ENCODE data around the gene BIK. TPM values are rescaled to one million over a fixed set of nuclear protein-coding genes. Genes with fewer than 3 reads are reported as not detected.

The BIK gene
- total RNA-seq, 1 donor from 2014 or later: 66.6 TPM

DNA sequence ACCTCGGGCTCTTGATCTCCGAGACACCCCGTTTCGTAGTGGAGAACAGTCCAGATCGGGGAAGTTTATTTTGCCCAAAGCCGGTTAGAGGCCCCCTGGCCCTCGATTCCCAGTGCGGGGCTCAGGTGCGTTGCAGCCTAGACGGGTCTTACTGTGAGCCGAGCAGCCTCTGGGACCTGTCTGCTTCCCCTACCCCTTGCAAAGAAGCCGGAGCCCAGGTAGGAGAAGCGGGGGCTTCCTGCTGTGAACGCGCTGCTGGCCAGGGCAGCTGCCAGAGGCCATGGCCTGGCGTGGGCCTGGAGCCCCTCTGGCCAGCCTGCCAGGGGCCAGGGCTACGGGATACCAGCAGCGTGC, 41.4 kb downstream of the BIK start:
- DNase-seq (ENCODE audit: low read depth) (no peak), FAIRE-seq (no peak)
- TF ChIP-seq, protein P1, sequence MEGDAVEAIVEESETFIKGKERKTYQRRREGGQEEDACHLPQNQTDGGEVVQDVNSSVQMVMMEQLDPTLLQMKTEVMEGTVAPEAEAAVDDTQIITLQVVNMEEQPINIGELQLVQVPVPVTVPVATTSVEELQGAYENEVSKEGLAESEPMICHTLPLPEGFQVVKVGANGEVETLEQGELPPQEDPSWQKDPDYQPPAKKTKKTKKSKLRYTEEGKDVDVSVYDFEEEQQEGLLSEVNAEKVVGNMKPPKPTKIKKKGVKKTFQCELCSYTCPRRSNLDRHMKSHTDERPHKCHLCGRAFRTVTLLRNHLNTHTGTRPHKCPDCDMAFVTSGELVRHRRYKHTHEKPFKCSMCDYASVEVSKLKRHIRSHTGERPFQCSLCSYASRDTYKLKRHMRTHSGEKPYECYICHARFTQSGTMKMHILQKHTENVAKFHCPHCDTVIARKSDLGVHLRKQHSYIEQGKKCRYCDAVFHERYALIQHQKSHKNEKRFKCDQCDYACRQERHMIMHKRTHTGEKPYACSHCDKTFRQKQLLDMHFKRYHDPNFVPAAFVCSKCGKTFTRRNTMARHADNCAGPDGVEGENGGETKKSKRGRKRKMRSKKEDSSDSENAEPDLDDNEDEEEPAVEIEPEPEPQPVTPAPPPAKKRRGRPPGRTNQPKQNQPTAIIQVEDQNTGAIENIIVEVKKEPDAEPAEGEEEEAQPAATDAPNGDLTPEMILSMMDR (IDR thresholded peaks at IDR 0.05; ENCODE audit: insufficient read depth, low read length, severe bottlenecking): no peak

DNA sequence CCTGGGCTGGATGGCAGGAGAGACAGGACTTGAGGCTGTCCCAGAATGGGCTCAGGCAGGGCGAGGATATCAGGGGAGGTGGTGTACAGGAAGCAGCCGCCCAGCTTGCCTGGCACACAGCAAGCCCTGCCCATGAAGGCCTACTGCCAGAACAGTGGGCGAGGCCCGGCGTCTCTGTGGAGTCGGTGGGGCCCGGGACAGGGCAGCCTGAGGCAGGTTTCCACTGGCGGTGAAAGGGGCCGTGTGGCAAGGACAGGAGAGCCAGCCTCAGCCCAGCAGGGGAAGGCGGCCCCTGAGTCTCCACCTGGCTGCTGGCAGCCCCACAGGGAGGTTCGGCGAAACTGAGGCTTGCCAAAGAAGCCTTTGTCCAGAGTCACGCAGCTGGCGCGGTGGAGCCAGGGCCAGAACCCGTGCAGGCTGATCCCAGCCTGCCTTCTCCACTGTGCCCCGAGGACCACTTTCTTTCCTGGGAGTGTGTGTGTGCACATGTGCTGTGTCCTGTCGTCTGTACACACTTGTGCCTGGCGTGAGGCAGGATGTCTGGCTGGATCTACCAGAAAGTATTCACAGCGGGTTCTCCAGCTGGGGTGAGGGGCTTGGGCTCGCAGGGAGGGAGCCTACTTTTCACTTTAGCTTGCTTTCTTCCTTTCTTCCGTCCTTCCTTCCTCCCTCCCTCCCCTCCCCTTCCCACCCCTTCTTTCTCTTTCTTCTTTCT, 42.0 kb downstream of the BIK start:
- H3K4me3 ChIP-seq (ENCODE audit: low read depth, low read length): peak overlapping the region; percentile 91
- FAIRE-seq (no peak), DNase-seq (ENCODE audit: low read depth) (peak; percentile 63)
- TF ChIP-seq, protein P1 (IDR thresholded peaks at IDR 0.05; ENCODE audit: insufficient read depth, low read length, severe bottlenecking): no peak
- H3K27me3 ChIP-seq (ENCODE audit: control insufficient read depth, insufficient read depth, low read length): no peaks in the 10 kb centered on the region
- H3K36me3 ChIP-seq (ENCODE audit: control insufficient read depth, insufficient read depth, low read length): peaks cover 15% of the 10 kb centered on the region

More for the DNA sequence above, 41.4 kb downstream of the BIK start:
- no peaks in the 10 kb centered on the region for H3K27me3 ChIP-seq (ENCODE audit: control insufficient read depth, insufficient read depth, low read length)
- peaks cover 15% of the 10 kb centered on the region for H3K36me3 ChIP-seq (ENCODE audit: control insufficient read depth, insufficient read depth, low read length)
- H3K4me3 ChIP-seq (ENCODE audit: low read depth, low read length): peak overlapping the region; percentile 91

DNA sequence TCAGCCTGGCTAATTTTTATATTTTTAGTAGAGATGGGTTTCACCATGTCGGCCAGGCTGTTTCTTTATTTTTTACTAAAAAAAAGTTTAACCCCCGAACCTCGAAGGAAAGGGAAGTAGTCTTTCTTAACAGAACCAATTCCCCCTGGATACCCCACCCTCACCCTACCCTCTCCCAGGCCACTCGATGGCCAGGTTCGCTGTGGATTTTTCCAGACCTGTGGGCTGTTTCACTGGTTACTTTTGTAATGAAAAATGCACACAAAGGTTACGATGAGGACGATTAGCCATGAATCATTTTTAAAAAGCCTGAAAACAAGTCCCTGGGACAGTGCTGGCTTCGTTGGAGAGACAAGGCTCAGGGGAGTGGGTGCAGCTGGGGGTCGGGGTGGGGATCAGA, 43.3 kb downstream of the BIK start:
- Histone ChIP-seq H3K36me3 (ENCODE audit: control insufficient read depth, insufficient read depth, low read length) (peaks cover 24% of the 10 kb centered on the region), H3K4me3 (ENCODE audit: low read depth, low read length) (no peak overlapping the region), H3K27me3 (ENCODE audit: control insufficient read depth, insufficient read depth, low read length) (no peaks in the 10 kb centered on the region)
- no peak for DNase-seq (ENCODE audit: low read depth)
- FAIRE-seq: no peak
- TF ChIP-seq, protein P1 (IDR thresholded peaks at IDR 0.05; ENCODE audit: insufficient read depth, low read length, severe bottlenecking): no peak

DNA sequence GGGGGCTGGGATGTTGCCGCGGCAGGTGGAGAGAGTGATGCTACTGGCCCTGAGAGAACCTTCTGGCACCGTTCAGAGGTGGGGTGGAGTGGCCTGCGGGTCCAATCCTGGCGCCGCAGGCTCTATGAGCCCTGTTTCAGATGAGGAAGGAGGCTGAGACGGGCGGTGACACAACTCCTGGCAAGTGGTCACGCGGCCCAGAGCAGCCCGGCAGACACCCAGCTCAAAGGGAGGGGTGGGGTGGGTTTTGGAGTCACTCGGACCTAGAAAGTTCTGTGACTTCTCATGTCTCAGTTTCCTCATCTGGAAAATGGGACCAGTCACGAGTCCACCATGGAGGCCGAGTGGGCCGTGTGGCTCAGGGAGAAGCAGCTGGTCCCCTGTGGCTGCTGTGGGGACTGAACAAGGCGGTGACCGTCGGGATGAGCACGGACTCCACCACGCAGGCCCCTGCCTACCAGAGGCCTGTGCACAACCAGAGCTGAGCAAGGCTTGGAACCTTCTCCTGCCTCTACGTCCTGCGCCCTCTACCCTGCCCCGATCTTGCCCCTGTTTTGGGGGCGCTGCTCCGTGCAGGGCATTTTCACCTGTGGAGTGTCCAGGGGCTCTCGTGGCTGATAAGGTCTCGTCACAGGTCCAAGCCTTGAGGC, 44.5 kb downstream of the BIK start:
- no peak for DNase-seq (ENCODE audit: low read depth)
- H3K4me3 ChIP-seq (ENCODE audit: low read depth, low read length): no peak overlapping the region
- FAIRE-seq: peak; percentile 47
- H3K36me3 ChIP-seq (ENCODE audit: control insufficient read depth, insufficient read depth, low read length): peaks cover 34% of the 10 kb centered on the region
- no peaks in the 10 kb centered on the region for H3K27me3 ChIP-seq (ENCODE audit: control insufficient read depth, insufficient read depth, low read length)
- TF ChIP-seq, protein P1 (IDR thresholded peaks at IDR 0.05; ENCODE audit: insufficient read depth, low read length, severe bottlenecking): no peak

DNA sequence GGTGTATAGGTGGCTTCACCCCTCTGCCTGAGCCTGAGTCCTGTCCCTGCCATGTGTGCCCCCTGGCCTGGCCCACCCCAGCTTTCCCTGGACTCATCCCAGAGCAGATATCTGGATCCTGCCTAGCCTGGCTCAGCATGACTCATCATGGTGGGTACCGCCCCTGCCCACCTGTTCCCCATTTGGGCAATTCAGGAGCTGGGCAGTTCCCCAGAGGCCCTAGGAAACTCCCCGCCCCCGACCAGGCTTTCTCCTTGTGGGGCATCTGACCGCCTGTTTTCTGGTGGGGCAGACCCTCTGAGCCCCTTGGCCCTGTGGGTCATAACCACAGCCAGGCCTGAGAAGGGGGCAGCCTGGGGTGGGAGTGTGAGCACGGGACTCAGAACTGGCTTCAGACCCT, 45.2 kb downstream of the BIK start:
- TF ChIP-seq, protein P1 (IDR thresholded peaks at IDR 0.05; ENCODE audit: insufficient read depth, low read length, severe bottlenecking): no peak
- Histone ChIP-seq H3K27me3 (ENCODE audit: control insufficient read depth, insufficient read depth, low read length) (no peaks in the 10 kb centered on the region), H3K4me3 (ENCODE audit: low read depth, low read length) (no peak overlapping the region), H3K36me3 (ENCODE audit: control insufficient read depth, insufficient read depth, low read length) (peaks cover 38% of the 10 kb centered on the region)
- DNase-seq (ENCODE audit: low read depth) (no peak), FAIRE-seq (no peak)
